HepG2 (cell line): ENCODE results near the gene MAPK8IP1. TPM values are rescaled to one million over a fixed set of nuclear protein-coding genes. Genes with fewer than 3 reads are reported as not detected.

Source experiments
- ATAC-seq: fragments of 200-7000 bp; cut with Tn5 transposase; 3 replicates; pipeline ENCODE4 v1.9.1; 2020; ENCODE audit warnings: mild to moderate bottlenecking, moderate library complexity
- BruUV-seq: library from RNA; stranded (reverse); fragments of 400-500 nt; replicated peaks from 2 replicates; lab custom pipeline; 2021; lab: Mats Ljungman, UMichigan
- CTCF ChIA-PET: fragments of 300-600 bp; formaldehyde crosslinking; extraction: SDS; loops from one replicate; lab custom pipeline; 2021; ENCODE audit warnings: low total read pairs, inconsistent platforms, low intra/inter-chr PET ratio; lab: Yijun Ruan, JAX
- POLR2A ChIA-PET: fragments of 350-600 bp; sonication (Branson Sonifier 250); formaldehyde crosslinking; loops from one replicate; lab custom pipeline; 2020; ENCODE audit warnings: antibody characterized with exemption, inconsistent platforms; lab: Yijun Ruan, JAX
- DNase-seq: peaks from one replicate; pipeline ENCODE4 v3.0.0-alpha.2; 2015; ENCODE audit warnings: low spot score
- FAIRE-seq: peaks from 3 replicates; lab custom pipeline; 2011; peaks lifted over from hg19 to GRCh38; lab: Jason Lieb, UNC
- H2AFZ ChIP-seq: one replicate; pipeline ENCODE4 v1.6.1; 2011; ENCODE audit warnings: low read length, inconsistent platforms
- H3K27ac ChIP-seq: fragments of 300-600 bp; 3 replicates; pipeline ENCODE4 v1.8.0; 2011; ENCODE audit warnings: mixed run types, mild to moderate bottlenecking, mixed read lengths, low read length, inconsistent platforms; ENCODE audit not compliant: insufficient read depth; ENCODE audit errors: extremely low read length
- H3K27me3 ChIP-seq, 2 experiments: fragments of 200-600 bp in 1 of 2; 2 replicates in 1 of 2; 3 replicates in 1 of 2; pipeline versions ENCODE4 v1.6.0 to v1.8.0; 2011; ENCODE audit warnings: low read length in 2 of 2, mild to moderate bottlenecking in 2 of 2, moderate library complexity in 2 of 2, inconsistent platforms in 1 of 2; ENCODE audit not compliant: insufficient read depth in 2 of 2, control insufficient read depth in 1 of 2
- H3K36me3 ChIP-seq, 2 experiments: fragments of 200-600 bp in 1 of 2; replicated peaks in 1 of 2; 2 replicates in 1 of 2; 3 replicates in 1 of 2; pipeline versions ENCODE4 v1.5.1 to v1.8.0; 2011; ENCODE audit warnings: low read length in 2 of 2, inconsistent platforms in 1 of 2; ENCODE audit not compliant: insufficient read depth in 2 of 2, control insufficient read depth in 1 of 2
- H3K4me1 ChIP-seq: 2 replicates; pipeline ENCODE4 v1.5.1; 2012; ENCODE audit warnings: low read length, inconsistent platforms; ENCODE audit not compliant: insufficient read depth
- H3K4me2 ChIP-seq: 2 replicates; pipeline ENCODE4 v1.6.0; 2011; ENCODE audit warnings: low read depth, low read length, inconsistent platforms
- H3K4me3 ChIP-seq, 3 experiments: fragments of 200-600 bp in 1 of 3; sonication (generic), shearing (Covaris generic) in 1 of 3; replicated peaks in 1 of 3; 2 replicates each; pipeline ENCODE4 v1.5.1; 2011 to 2016; ENCODE audit warnings: low read length in 3 of 3, inconsistent platforms in 2 of 3, low read depth in 2 of 3, mild to moderate bottlenecking in 2 of 3, control low read depth in 1 of 3, mixed read lengths in 1 of 3; ENCODE audit not compliant: insufficient read depth in 1 of 3
- H3K79me2 ChIP-seq: one replicate; pipeline ENCODE4 v1.6.1; 2011; ENCODE audit warnings: low read length, inconsistent platforms; ENCODE audit not compliant: insufficient read depth
- H3K9ac ChIP-seq: 2 replicates; pipeline ENCODE4 v1.6.0; 2011; ENCODE audit warnings: mild to moderate bottlenecking, low read depth, low read length, inconsistent platforms; ENCODE audit not compliant: insufficient read depth
- H3K9me3 ChIP-seq: 2 replicates; pipeline ENCODE4 v1.5.1; 2012; ENCODE audit warnings: mild to moderate bottlenecking, low read length
- H4K20me1 ChIP-seq: 2 replicates; pipeline ENCODE4 v1.6.0; 2011; ENCODE audit warnings: inconsistent platforms, mild to moderate bottlenecking, low read length, moderate library complexity; ENCODE audit not compliant: insufficient read depth
- HNRNPLL ChIP-seq: fragments of 200-400 bp; formaldehyde crosslinking; IDR thresholded peaks from 2 replicates; pipeline ENCODE4 v1.6.1; 2017; ENCODE audit warnings: mild to moderate bottlenecking, low read depth, low read length; ENCODE audit not compliant: poor library complexity, severe bottlenecking
- NR0B2 ChIP-seq: sonication (generic); formaldehyde crosslinking; IDR thresholded peaks from 2 replicates; pipeline ENCODE4 v1.4.0; 2020; ENCODE audit warnings: mild to moderate bottlenecking, missing genetic modification reagents
- PATZ1 ChIP-seq: sonication (generic); formaldehyde crosslinking; IDR thresholded peaks from 2 replicates; pipeline ENCODE4 v1.4.0; 2020; ENCODE audit warnings: missing genetic modification reagents
- REST ChIP-seq, 2 experiments: IDR thresholded peaks; 2 replicates each; pipeline ENCODE4 v1.6.1; 2011 to 2012; ENCODE audit warnings: low read length in 2 of 2, borderline replicate concordance in 1 of 2, low read depth in 1 of 2, mild to moderate bottlenecking in 1 of 2, moderate library complexity in 1 of 2
- SIX1 ChIP-seq: sonication (generic); formaldehyde crosslinking; IDR thresholded peaks from 2 replicates; pipeline ENCODE4 v1.4.0; 2020; ENCODE audit warnings: missing genetic modification reagents, borderline replicate concordance
- UBTF ChIP-seq: sonication (generic); formaldehyde crosslinking; IDR thresholded peaks from 2 replicates; pipeline ENCODE4 v1.4.0; 2020; ENCODE audit warnings: mild to moderate bottlenecking, missing genetic modification reagents
- ZFY ChIP-seq: sonication (generic); formaldehyde crosslinking; IDR thresholded peaks from 2 replicates; pipeline ENCODE4 v1.4.0; 2020; ENCODE audit warnings: missing genetic modification reagents
- ZNF501 ChIP-seq: sonication (generic); formaldehyde crosslinking; IDR thresholded peaks from 2 replicates; pipeline ENCODE4 v1.5.1; 2020; ENCODE audit warnings: mild to moderate bottlenecking, moderate library complexity, missing genetic modification reagents
- ZNF687 ChIP-seq: sonication (generic); formaldehyde crosslinking; IDR thresholded peaks from 2 replicates; pipeline ENCODE4 v1.5.1; 2020; ENCODE audit warnings: mild to moderate bottlenecking, missing genetic modification reagents, moderate library complexity
- WGBS: methylation state at CpG from one replicate; pipeline ENCODE4 v1.1.6; 2017; ENCODE audit warnings: low lambda C conversion rate; 5-methylcytosine and 5-hydroxymethylcytosine counted together
- in situ Hi-C: cut with HindIII; loops from 2 replicates; pipeline ENCODE4 v1.10.0; 2017; ENCODE audit warnings: low pct_unique_long_range_greater_than_20kb; ENCODE audit not compliant: extremely low pct_ligation_motif_present
- intact Hi-C: fragments of 100-400 bp; cut with micrococcal nuclease; formaldehyde crosslinking; loops from one replicate; pipeline ENCODE4 v1.10.0; 2022; ENCODE audit not compliant: unreplicated experiment
- polyA plus RNA-seq, 8 experiments: library from polyadenylated mRNA; depleted of rRNA in 3 of 8; stranded (reverse) in 7 of 8; unstranded in 1 of 8; fragments of >200 nt; fragmentation: Illumina TruSeq in 4 of 8; extraction: Trizol in 4 of 8; gene quantifications; 2 replicates each; pipeline versions ENCODE4 v1.2.1 to v1.2.3, GENCODE V29; 2011 to 2016; ENCODE audit warnings: low read depth in 4 of 8, missing spikeins in 1 of 8, mixed read lengths in 1 of 8; ENCODE audit not compliant: insufficient read depth in 1 of 8
- total RNA-seq, 5 experiments: library from RNA; depleted of rRNA; stranded (reverse); fragments of >200 nt; fragmentation: Illumina TruSeq; extraction: Trizol; gene quantifications; 2 replicates each; pipeline ENCODE4 v1.2.3, GENCODE V29; 2016; ENCODE audit warnings: low read depth in 1 of 5

Gene MAPK8IP1
- total and polyA plus RNA-seq, 2 of the 13 experiments (the other 11 are each of a cell fraction or from before 2014, with no cell fraction given): 2.2 to 4.2 TPM

- Histone ChIP-seq H4K20me1 (no peaks in the 10 kb centered on the region), H3K27ac (no peak overlapping the region), H3K4me1 (peaks cover 49% of the 10 kb centered on the region), H3K9ac (no peak overlapping the region), H2AFZ (no peak overlapping the region), H3K36me3 (no peaks in the 10 kb centered on the region), H3K4me3 (no peak overlapping the region), H3K9me3 (no peaks in the 10 kb centered on the region), H3K79me2 (no peaks in the 10 kb centered on the region), H3K4me2 (no peak overlapping the region), H3K27me3 (peaks cover 0 to 21% of the 10 kb centered on the region in 2 experiments; a peak in 1 of 5 replicates)
- in situ Hi-C loops: no loop called here
- whole genome bisulfite sequencing: 36% methylated on average over 8 of the region's 19 CpGs
- BruUV-seq: no TSS peak
- no peak for FAIRE-seq
- POLR2A ChIA-PET: interaction anchor here (1.3 to 1.9 kb wide), 2 partner anchors 22 to 50 kb away, joined by 3 to 5 read pairs; partner anchors contain the start of gene CRY2
- CTCF ChIA-PET: no interaction called here
- no peak for DNase-seq
- peak; percentile 49 for ATAC-seq
- intact Hi-C loops: loop anchor here (1.0 kb wide), 1 partner anchor 33 kb away; no protein-coding TSS in a partner anchor
- peak; percentile 89 for TF ChIP-seq SIX1 (CRISPR knock-in tag)
- TF ChIP-seq ZNF687 (CRISPR knock-in tag): peak; percentile 11; the same call in 1 of the 2 replicates
- no peak for TF ChIP-seq ZNF501 (CRISPR knock-in tag)
- no peak for TF ChIP-seq ZFY
- peak; percentile 86 for TF ChIP-seq PATZ1 (CRISPR knock-in tag)
- TF ChIP-seq REST (IDR thresholded peaks at IDR 0.05; ENCODE audit: borderline replicate concordance in 1 of 2, low read depth in 1 of 2, low read length in 2 of 2): peak in 1 of 2 experiments; percentile 66
- peak; percentile 71 for TF ChIP-seq UBTF (CRISPR knock-in tag)
- TF ChIP-seq NR0B2 (CRISPR knock-in tag): no peak
- TF ChIP-seq HNRNPLL: peak; percentile 50
These were observed 11.1 kb downstream of the MAPK8IP1 start for GRCh38 chr11:45896422-45896984.
